Measurements from ENCODE around the gene TCHHL1. TPM values are rescaled to one million over a fixed set of nuclear protein-coding genes. Genes with fewer than 3 reads are reported as not detected.

Gene TCHHL1
- total and polyA plus RNA-seq, 2 of the 8 experiments (the other 6 are each of a cell fraction or from before 2014, with no cell fraction given), result not detected

DNA sequence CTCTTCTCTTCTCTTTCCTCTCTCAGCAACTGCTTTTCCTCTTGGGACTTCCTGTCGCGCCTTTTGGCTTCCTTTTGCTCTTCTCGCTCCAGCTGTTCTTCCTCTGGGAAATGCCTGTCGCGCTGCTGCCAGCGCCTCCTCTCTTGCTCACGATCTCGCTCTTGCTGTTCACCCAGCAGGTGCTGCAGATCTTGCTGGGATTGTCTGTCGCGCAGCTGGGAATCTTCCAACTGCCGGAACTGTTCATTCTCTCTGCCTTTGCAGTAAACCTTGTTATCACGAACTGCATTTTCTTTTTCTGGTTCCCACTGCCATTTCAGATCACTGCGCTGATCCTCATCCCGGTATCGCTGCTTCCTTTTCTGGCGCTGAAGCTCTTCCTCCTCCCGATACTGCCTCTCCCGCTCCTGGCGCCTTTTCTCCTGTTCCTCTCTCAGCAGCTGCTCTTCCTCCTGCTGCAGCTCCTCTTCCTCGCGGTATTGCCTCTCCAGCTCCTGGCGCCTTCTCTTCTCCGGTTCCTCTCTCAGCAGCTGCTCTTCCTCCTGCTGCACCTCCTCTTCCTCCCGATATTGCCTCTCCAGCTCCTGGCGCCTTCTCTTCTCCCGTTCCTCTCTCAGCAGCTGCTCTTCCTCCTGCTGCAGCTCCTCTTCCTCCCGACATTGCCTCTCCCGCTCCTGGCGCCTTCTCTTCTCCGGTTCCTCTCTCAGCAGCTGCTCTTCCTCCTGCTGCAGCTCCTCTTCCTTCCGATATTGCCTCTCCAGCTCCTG, 20.6 kb upstream of the TCHHL1 start:
- no peak overlapping the region for H4K5ac ChIP-seq (ENCODE audit: insufficient read length, low read depth, low read length)
- peaks cover 0 to 11% (median 4%) of the 10 kb centered on the region in 4 experiments; a peak in 5 of 7 replicates for H3K4me1 ChIP-seq (replicated peaks in 1 of 4; ENCODE audit: control insufficient read depth in 3 of 4, insufficient read depth in 4 of 4, low read length in 3 of 4)
- H3K4me2 ChIP-seq (ENCODE audit: insufficient read depth in 1 of 2, low read depth in 2 of 2, low read length in 2 of 2), result no peak overlapping the region; a peak in 1 of 4 replicates
- peaks cover 0 to 2% (median 0%) of the 10 kb centered on the region in 4 experiments; a peak in 1 of 8 replicates for H3K36me3 ChIP-seq (ENCODE audit: control insufficient read depth in 2 of 4, insufficient read depth in 4 of 4, low read length in 3 of 4)
- H2BK20ac ChIP-seq (ENCODE audit: low read length), result no peak overlapping the region
- H3K79me1 ChIP-seq (ENCODE audit: low read depth, low read length), result no peaks in the 10 kb centered on the region
- POLR2A ChIA-PET (ENCODE audit: partially characterized antibody), result interaction anchor here (0.7 to 1.0 kb wide), 2 partner anchors 72 to 360 kb away, joined by 3 read pairs; partner anchors contain the start of gene S100A11
- no peak overlapping the region for H2BK120ac ChIP-seq (replicated peaks; ENCODE audit: low read depth, low read length)
- CTCF ChIA-PET (ENCODE audit: partially characterized antibody), result interaction anchor here (0.6 to 2.4 kb wide), 6 partner anchors 57 to 1896 kb away, joined by 3 to 10 read pairs (median 3); no protein-coding TSS in a partner anchor
- H4K91ac ChIP-seq (replicated peaks; ENCODE audit: insufficient read length, low read length), result no peak overlapping the region
- H3K23ac ChIP-seq (ENCODE audit: insufficient read length), result no peak overlapping the region
- H2AK5ac ChIP-seq (ENCODE audit: low read depth, low read length), result no peak overlapping the region
- 71% methylated on average over 25 of the region's 31 CpGs; no CpG with 5 or more reads in 1 of the 2 experiments for WGBS, 2 experiments (ENCODE audit: extremely low coverage in 1 of 2, insufficient coverage in 1 of 2, insufficient read length in 1 of 2, insufficient replicate concordance in 2 of 2, low coverage in 1 of 2, low lambda C conversion rate in 2 of 2, missing lambda C conversion rate in 1 of 2)
- H3K4me3 ChIP-seq (ENCODE audit: extremely low read depth in 1 of 4, insufficient read depth in 2 of 4, low read depth in 3 of 4, low read length in 4 of 4), result no peak overlapping the region
- no peak overlapping the region for H3K56ac ChIP-seq (replicated peaks; ENCODE audit: insufficient read length, low read depth, low read length)
- H3K9me3 ChIP-seq (ENCODE audit: insufficient read depth in 2 of 2, low read depth in 1 of 2, low read length in 1 of 2), result peaks cover 0 to 52% of the 10 kb centered on the region in 2 experiments; a peak in 2 of 4 replicates
- H3K27ac ChIP-seq (ENCODE audit: low read depth, low read length), result no peak overlapping the region
- DNase-seq (ENCODE audit: low read depth in 1 of 2, low spot score in 2 of 2) (peak in 1 of 2 experiments; percentile 54), FAIRE-seq (no peak)
- peak overlapping the region; percentile 72; the same call in 1 of the 2 replicates for H2BK15ac ChIP-seq (ENCODE audit: low read length)
- H2AFZ ChIP-seq (ENCODE audit: low read length), result no peak overlapping the region
- peaks cover 0 to 1% of the 10 kb centered on the region in 2 experiments for H4K20me1 ChIP-seq (replicated peaks in 1 of 2; ENCODE audit: control insufficient read depth in 1 of 2, insufficient read depth in 2 of 2, low read length in 2 of 2)
- no peak overlapping the region for H3K14ac ChIP-seq (ENCODE audit: insufficient read length)
- H2BK12ac ChIP-seq (ENCODE audit: low read depth, low read length), result no peak overlapping the region
- no peak overlapping the region for H3K9ac ChIP-seq (replicated peaks in 1 of 4; ENCODE audit: extremely low read depth in 1 of 4, low read depth in 3 of 4, low read length in 3 of 4)
- no peak overlapping the region for H3K18ac ChIP-seq (ENCODE audit: extremely low read depth, low read length)
- peaks cover 25% of the 10 kb centered on the region; the same call in 1 of the 2 replicates for H3K23me2 ChIP-seq (ENCODE audit: low read depth, low read length)
- H3K79me2 ChIP-seq (ENCODE audit: control insufficient read depth in 1 of 2, insufficient read depth in 2 of 2, low read length in 2 of 2), result no peaks in the 10 kb centered on the region
- no peak overlapping the region for H3K4ac ChIP-seq (replicated peaks; ENCODE audit: insufficient read length, low read depth, low read length)
- H2BK5ac ChIP-seq (ENCODE audit: low read depth, low read length), result no peak overlapping the region
- peaks cover 54 to 83% (median 77%) of the 10 kb centered on the region in 4 experiments for H3K27me3 ChIP-seq (replicated peaks in 1 of 4; ENCODE audit: control insufficient read depth in 3 of 4, extremely low read depth in 1 of 4, insufficient read depth in 3 of 4, low read length in 3 of 4)
- no peak overlapping the region for H4K8ac ChIP-seq (ENCODE audit: extremely low read depth, insufficient read depth, low read length)
